Bladder microvascular endothelial cell (primary cell): ENCODE data around the gene C3AR1. TPM values are rescaled to one million over a fixed set of nuclear protein-coding genes. Genes with fewer than 3 reads are reported as not detected.

Experiments used
- total RNA-seq: library from RNA; depleted of rRNA; stranded (reverse); fragments of >200 nt; gene quantifications from 2 replicates; pipeline ENCODE4 v1.2.3, GENCODE V29; 2014

The C3AR1 gene
- total RNA-seq, result 0.06 TPM in 1 of 2 replicates, not detected in the other

GRCh38 chr12:8065991-8066594 lies at the start of gene C3AR1:
TSS of gene C3AR1 (minus strand) at chr12:8066359. CDS start at chr12:8060185, 6,174 bp downstream.

GRCh38 chr12:8032242-8033152 lies 33.7 kb downstream of the C3AR1 start, which contains the start of gene FOXJ2:
TSS of gene FOXJ2 (plus strand) at chr12:8032716. CDS start at chr12:8039833, 7,117 bp downstream.

Other genes with a start within 250 kb of the C3AR1 start
- 0.06 TPM in 1 of 2 replicates, not detected in the other for gene SLC2A14, start 193.4 kb downstream of the C3AR1 start, total RNA-seq
- 21.2 and 24.1 TPM in 2 replicates for gene SLC2A3, start 130.2 kb downstream of the C3AR1 start, total RNA-seq
- 3.4 and 5.7 TPM in 2 replicates for gene FOXJ2, start 33.6 kb downstream of the C3AR1 start, total RNA-seq
- 17.0 and 45.2 TPM in 2 replicates for gene NECAP1, start 15.9 kb upstream of the C3AR1 start, total RNA-seq
- gene CLEC4A, start 57.3 kb upstream of the C3AR1 start, total RNA-seq, result 0.19 TPM in 1 of 2 replicates, not detected in the other
- under 0.01 and 0.16 TPM in 2 replicates for gene ZNF705A, start 90.7 kb upstream of the C3AR1 start, total RNA-seq
- not detected in 2 replicates for gene FAM90A1, start 161.3 kb upstream of the C3AR1 start, total RNA-seq